Tibial artery (tissue), 4 donors: ENCODE results near the gene FSD1L.

Experiments
- DNase-seq, 2 donors: peaks; one replicate each; pipeline ENCODE4 v3.0.0-alpha.2; 2019
- H3K27ac ChIP-seq, 2 donors: fragments of 200-600 bp; sonication (generic) in 1 of 2; 1 replicate in 1 of 2; 2 replicates in 1 of 2; pipeline ENCODE4 v1.5.1; 2018 to 2019; ENCODE audit warnings: mild to moderate bottlenecking in 1 of 2
- H3K27me3 ChIP-seq, 2 donors: fragments of 200-600 bp; sonication (generic) in 1 of 2; one replicate each; pipeline versions ENCODE4 v1.5.1 to v1.6.0; 2016 to 2019
- H3K36me3 ChIP-seq, 3 donors: fragments of 200-600 bp; sonication (generic) in 2 of 3; one replicate each; pipeline ENCODE4 v1.5.1; 2016 to 2019; ENCODE audit warnings: mild to moderate bottlenecking in 2 of 3
- H3K4me1 ChIP-seq, 4 donors: fragments of 200-600 bp; sonication (generic) in 2 of 4; 1 replicate in 3 of 4; 2 replicates in 1 of 4; pipeline ENCODE4 v1.5.1; 2016 to 2019
- H3K4me3 ChIP-seq, 2 donors: fragments of 200-600 bp; sonication (generic) in 1 of 2; 1 replicate in 1 of 2; 2 replicates in 1 of 2; pipeline ENCODE4 v1.5.1; 2018 to 2019; ENCODE audit warnings: mild to moderate bottlenecking in 2 of 2
- H3K9me3 ChIP-seq, 3 donors: fragments of 200-600 bp; sonication (generic) in 1 of 3; one replicate each; pipeline ENCODE4 v1.5.1; 2016 to 2019
- intact Hi-C: fragments of 100-400 bp; cut with DNase I; formaldehyde crosslinking; loops from one replicate; pipeline ENCODE4 v1.15.0; 2023; ENCODE audit warnings: low total_unique reads
- TF ChIP-seq, protein P1 (sequence below), 2 experiments: fragments of 200-600 bp in 1 of 2; fragments of 450-650 bp in 1 of 2; IDR thresholded peaks; one replicate each; pipeline ENCODE4 v1.5.1; 2017 to 2019; ENCODE audit warnings: antibody characterized with exemption in 2 of 2, mild to moderate bottlenecking in 1 of 2, moderate library complexity in 1 of 2

FSD1L gene

DNA sequence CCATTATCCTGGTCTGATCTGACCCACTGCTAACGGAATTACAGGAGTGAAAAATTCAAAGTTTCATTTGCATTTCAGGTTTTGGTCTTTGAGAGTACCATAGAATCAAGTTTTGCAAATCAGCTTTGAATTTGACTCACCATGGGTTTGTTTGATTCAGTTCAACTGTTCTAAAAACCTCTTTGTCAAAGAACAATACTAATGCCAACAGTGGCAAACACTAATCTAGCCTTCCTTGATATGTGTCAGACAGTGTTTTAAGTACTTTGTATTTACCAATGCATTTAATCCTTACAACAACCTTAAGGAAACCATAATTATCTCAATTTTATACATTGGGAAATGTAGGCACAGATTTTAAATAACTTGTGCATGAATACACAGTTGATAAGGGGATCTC, 10.1 kb upstream of the FSD1L start:
- no peaks in the 10 kb centered on the region for H3K9me3 ChIP-seq
- no peaks in the 10 kb centered on the region for H3K27me3 ChIP-seq
- no peak overlapping the region for H3K27ac ChIP-seq
- TF ChIP-seq, protein P1, sequence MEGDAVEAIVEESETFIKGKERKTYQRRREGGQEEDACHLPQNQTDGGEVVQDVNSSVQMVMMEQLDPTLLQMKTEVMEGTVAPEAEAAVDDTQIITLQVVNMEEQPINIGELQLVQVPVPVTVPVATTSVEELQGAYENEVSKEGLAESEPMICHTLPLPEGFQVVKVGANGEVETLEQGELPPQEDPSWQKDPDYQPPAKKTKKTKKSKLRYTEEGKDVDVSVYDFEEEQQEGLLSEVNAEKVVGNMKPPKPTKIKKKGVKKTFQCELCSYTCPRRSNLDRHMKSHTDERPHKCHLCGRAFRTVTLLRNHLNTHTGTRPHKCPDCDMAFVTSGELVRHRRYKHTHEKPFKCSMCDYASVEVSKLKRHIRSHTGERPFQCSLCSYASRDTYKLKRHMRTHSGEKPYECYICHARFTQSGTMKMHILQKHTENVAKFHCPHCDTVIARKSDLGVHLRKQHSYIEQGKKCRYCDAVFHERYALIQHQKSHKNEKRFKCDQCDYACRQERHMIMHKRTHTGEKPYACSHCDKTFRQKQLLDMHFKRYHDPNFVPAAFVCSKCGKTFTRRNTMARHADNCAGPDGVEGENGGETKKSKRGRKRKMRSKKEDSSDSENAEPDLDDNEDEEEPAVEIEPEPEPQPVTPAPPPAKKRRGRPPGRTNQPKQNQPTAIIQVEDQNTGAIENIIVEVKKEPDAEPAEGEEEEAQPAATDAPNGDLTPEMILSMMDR (IDR thresholded peaks at IDR 0.05): no peak
- DNase-seq: no peak
- no peak overlapping the region for H3K4me3 ChIP-seq
- intact Hi-C loops: no loop called here
- no peaks in the 10 kb centered on the region for H3K4me1 ChIP-seq
- H3K36me3 ChIP-seq: no peaks in the 10 kb centered on the region

DNA sequence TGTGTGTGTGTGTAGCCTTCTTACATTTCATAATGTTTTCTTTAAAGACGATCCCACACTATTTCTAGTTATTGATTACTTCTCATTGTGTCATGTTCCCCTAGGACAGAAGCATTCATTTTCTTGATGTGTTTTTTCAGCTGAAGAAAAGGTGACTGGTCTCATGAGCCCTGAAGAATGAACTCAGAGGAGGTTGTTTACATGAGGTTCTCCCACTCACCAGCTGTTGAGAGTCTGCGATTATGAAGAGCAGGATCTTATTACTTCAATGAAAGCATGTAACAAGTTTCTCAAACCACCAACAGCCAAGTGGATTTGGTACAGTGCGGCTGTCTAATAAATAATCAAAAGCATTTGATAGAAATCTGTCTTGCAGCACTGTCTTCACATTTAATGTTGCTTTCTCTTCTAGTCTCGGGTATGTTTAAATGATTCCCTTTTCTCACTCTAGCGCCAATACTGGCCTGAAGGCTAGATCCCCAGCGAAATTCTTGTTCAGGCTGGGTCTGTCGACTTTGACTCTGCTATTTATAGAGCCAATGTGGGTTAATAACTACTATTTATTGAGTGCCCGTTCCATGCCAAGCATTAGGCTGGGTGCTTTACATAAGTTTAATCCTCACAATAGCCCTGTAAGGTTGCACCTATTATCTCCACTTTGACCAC, 9.6 kb upstream of the FSD1L start:
- Histone ChIP-seq H3K27me3 (no peaks in the 10 kb centered on the region), H3K9me3 (no peaks in the 10 kb centered on the region), H3K36me3 (no peaks in the 10 kb centered on the region), H3K4me3 (no peak overlapping the region), H3K27ac (no peak overlapping the region), H3K4me1 (no peaks in the 10 kb centered on the region)
- DNase-seq: no peak
- TF ChIP-seq, protein P1 (IDR thresholded peaks at IDR 0.05): no peak
- intact Hi-C loops: no loop called here

DNA sequence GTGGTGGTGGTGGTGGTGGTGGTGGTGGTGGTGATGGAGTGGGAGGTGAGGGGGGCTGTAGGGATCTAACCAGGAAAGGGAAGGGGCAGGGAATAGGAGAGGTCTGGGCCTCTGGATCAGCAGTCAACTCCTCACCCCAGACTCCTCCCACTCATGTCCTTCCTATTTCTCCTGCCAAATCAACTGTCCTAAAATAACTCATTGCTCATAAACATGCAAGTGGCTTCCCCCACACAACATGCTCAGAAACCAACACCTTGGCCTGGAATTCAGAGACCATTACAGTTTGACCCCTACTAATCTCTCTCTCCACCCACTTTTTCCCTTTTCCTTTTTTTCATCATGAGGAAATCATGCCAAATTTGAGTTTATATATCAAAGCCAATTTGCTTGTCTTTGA, 8.4 kb upstream of the FSD1L start:
- Histone ChIP-seq H3K36me3 (no peaks in the 10 kb centered on the region), H3K4me3 (no peak overlapping the region), H3K27me3 (no peaks in the 10 kb centered on the region), H3K4me1 (no peaks in the 10 kb centered on the region), H3K9me3 (no peaks in the 10 kb centered on the region), H3K27ac (no peak overlapping the region)
- DNase-seq: no peak
- TF ChIP-seq, protein P1 (IDR thresholded peaks at IDR 0.05): no peak
- intact Hi-C loops: no loop called here

DNA sequence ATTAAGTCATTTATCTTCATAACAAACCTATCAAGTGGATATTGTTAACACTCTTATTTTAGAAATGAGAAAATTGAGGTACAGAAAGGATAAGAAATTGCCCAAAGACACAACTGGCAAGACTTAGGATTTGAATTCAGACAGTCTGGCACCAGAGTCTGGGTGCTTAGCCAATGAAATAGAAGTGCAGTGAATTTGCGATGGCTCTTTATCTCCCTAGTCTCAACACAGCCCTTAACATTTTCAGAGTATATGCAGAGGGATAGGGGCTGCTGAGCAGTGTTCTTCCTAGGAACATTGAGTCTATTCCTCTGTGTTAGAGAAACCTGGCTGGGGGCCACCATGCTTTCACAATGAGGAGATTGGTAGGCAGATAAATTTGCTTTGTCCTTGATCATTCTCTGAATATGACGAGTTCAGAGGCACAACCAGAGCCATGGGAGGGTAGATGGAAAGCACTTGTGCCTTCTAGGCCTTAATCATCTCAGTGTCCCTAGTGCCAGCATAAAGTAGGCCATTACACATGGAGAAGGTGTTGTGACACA, 6.1 kb upstream of the FSD1L start:
- TF ChIP-seq, protein P1 (IDR thresholded peaks at IDR 0.05): no peak
- Histone ChIP-seq H3K27me3 (no peaks in the 10 kb centered on the region), H3K9me3 (no peaks in the 10 kb centered on the region), H3K36me3 (no peaks in the 10 kb centered on the region), H3K4me1 (no peaks in the 10 kb centered on the region), H3K27ac (no peak overlapping the region), H3K4me3 (no peak overlapping the region)
- no peak for DNase-seq
- intact Hi-C loops: no loop called here

DNA sequence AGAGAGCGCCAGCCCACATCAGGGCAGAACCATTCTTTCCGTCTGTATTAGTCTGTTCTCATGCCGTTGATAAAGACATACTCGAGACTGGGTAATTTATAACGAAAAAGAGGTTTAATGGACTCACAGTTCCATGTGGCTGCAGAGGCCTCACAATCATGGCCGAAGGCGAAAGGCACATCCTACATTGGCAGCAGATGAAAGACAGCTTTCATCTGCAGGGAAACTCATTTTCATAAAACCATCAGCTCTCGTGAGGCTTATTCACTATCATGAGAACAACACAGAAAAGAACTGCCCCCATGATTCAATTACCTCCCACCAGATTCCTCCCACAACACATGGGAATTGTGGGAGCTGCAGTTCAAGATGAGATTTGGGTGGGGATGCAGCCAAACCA, 4.7 kb upstream of the FSD1L start:
- Histone ChIP-seq H3K4me3 (no peak overlapping the region), H3K27me3 (no peaks in the 10 kb centered on the region), H3K27ac (no peak overlapping the region), H3K9me3 (no peaks in the 10 kb centered on the region), H3K4me1 (peaks cover 0 to 3% (median 0%) of the 10 kb centered on the region in 4 donors), H3K36me3 (no peaks in the 10 kb centered on the region)
- TF ChIP-seq, protein P1 (IDR thresholded peaks at IDR 0.05): no peak
- intact Hi-C loops: no loop called here
- DNase-seq: no peak
